ENCODE data around the gene SNRPE.

DNA sequence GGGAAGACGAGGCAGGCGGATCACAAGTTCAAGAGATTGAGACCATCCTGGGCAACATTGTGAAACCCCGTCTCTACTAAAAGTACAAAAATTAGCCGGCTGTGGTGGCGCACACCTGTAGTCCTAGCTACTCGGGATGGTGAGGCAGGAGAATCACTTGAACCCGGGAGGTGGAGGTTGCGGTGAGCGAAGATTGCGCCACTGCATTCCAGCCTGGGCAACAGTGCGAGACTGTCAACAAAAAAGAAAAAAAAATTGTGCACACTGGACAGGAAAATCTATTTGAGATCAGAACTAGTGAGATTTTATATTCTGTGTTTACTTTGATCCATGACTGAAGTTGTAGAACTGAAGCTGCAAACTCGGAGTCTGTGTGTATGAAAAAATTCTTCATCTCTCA, 40.2 kb downstream of the SNRPE start:
- TF ChIP-seq, protein P1, sequence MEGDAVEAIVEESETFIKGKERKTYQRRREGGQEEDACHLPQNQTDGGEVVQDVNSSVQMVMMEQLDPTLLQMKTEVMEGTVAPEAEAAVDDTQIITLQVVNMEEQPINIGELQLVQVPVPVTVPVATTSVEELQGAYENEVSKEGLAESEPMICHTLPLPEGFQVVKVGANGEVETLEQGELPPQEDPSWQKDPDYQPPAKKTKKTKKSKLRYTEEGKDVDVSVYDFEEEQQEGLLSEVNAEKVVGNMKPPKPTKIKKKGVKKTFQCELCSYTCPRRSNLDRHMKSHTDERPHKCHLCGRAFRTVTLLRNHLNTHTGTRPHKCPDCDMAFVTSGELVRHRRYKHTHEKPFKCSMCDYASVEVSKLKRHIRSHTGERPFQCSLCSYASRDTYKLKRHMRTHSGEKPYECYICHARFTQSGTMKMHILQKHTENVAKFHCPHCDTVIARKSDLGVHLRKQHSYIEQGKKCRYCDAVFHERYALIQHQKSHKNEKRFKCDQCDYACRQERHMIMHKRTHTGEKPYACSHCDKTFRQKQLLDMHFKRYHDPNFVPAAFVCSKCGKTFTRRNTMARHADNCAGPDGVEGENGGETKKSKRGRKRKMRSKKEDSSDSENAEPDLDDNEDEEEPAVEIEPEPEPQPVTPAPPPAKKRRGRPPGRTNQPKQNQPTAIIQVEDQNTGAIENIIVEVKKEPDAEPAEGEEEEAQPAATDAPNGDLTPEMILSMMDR (IDR thresholded peaks at IDR 0.05): no peak
- TF ChIP-seq POLR2AphosphoS5 (IDR thresholded peaks at IDR 0.05): no peak
- no peak for TF ChIP-seq POLR2A (IDR thresholded peaks at IDR 0.05)
- TF ChIP-seq EP300 (IDR thresholded peaks at IDR 0.05): no peak

Data from stomach (tissue), 4 donors.